ENCODE data around the gene COL16A1.

DNA sequence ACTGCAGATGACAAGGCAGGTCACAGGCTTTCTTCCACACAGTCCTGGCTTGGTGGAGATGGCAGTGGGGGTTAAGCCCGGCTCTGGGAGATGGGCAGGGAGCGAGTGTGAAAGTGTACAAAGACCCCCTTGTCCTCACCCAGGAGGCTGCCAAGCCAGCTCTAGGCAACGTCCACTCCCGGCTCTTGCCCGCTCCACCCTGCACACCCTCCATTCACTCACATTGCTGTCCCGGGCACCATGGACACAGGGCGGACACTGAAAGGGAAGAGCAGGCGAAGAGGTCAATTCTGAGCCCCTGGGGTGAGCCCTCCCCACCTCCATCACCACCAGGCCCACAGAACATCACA, 8.9 kb downstream of the COL16A1 start:
- TF ChIP-seq, protein P1, sequence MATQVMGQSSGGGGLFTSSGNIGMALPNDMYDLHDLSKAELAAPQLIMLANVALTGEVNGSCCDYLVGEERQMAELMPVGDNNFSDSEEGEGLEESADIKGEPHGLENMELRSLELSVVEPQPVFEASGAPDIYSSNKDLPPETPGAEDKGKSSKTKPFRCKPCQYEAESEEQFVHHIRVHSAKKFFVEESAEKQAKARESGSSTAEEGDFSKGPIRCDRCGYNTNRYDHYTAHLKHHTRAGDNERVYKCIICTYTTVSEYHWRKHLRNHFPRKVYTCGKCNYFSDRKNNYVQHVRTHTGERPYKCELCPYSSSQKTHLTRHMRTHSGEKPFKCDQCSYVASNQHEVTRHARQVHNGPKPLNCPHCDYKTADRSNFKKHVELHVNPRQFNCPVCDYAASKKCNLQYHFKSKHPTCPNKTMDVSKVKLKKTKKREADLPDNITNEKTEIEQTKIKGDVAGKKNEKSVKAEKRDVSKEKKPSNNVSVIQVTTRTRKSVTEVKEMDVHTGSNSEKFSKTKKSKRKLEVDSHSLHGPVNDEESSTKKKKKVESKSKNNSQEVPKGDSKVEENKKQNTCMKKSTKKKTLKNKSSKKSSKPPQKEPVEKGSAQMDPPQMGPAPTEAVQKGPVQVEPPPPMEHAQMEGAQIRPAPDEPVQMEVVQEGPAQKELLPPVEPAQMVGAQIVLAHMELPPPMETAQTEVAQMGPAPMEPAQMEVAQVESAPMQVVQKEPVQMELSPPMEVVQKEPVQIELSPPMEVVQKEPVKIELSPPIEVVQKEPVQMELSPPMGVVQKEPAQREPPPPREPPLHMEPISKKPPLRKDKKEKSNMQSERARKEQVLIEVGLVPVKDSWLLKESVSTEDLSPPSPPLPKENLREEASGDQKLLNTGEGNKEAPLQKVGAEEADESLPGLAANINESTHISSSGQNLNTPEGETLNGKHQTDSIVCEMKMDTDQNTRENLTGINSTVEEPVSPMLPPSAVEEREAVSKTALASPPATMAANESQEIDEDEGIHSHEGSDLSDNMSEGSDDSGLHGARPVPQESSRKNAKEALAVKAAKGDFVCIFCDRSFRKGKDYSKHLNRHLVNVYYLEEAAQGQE (IDR thresholded peaks at IDR 0.05; ENCODE audit: insufficient read depth in 1 of 2, low read depth in 2 of 2, low read length in 2 of 2): no peak
- TF ChIP-seq POLR2AphosphoS5 (IDR thresholded peaks at IDR 0.05; ENCODE audit: low read depth, low read length) (no peak), TAF1 (IDR thresholded peaks at IDR 0.05; ENCODE audit: borderline replicate concordance, insufficient read depth, low read length) (no peak), FOXP2 (optimal IDR thresholded peaks at IDR 0.05; ENCODE audit: borderline replicate concordance, extremely low read depth, extremely low read length, insufficient read depth) (no peak), SIN3A (IDR thresholded peaks at IDR 0.05; ENCODE audit: borderline replicate concordance, insufficient read depth, low read length) (no peak)
